Mesenchymal stem cell (in vitro differentiated cells and primary cell): Measurements from ENCODE around the gene CD47.

Source experiments
- DNase-seq: peaks from one replicate; pipeline ENCODE4 v3.0.0-alpha.2; 2013
- H2AFZ ChIP-seq: one replicate; pipeline ENCODE4 v1.6.1; 2013; ENCODE audit warnings: low read depth, mild to moderate bottlenecking, control low read depth, inconsistent platforms, low read length, moderate library complexity
- H2AK5ac ChIP-seq: 2 replicates; pipeline ENCODE4 v1.6.1; 2013; ENCODE audit warnings: low read length, moderate library complexity, mild to moderate bottlenecking, inconsistent platforms; ENCODE audit not compliant: severe bottlenecking
- H2BK120ac ChIP-seq: one replicate; pipeline ENCODE4 v1.6.1; 2013; ENCODE audit warnings: low read depth, mild to moderate bottlenecking, inconsistent platforms, low read length, moderate library complexity
- H2BK12ac ChIP-seq, 2 experiments: one replicate each; pipeline ENCODE4 v1.6.1; 2013; ENCODE audit warnings: inconsistent platforms in 2 of 2, low read length in 2 of 2, mild to moderate bottlenecking in 2 of 2, moderate library complexity in 2 of 2, control low read depth in 1 of 2
- H2BK15ac ChIP-seq: one replicate; pipeline ENCODE4 v1.6.1; 2013; ENCODE audit warnings: mild to moderate bottlenecking, low read depth, inconsistent platforms; ENCODE audit not compliant: poor library complexity, severe bottlenecking
- H2BK5ac ChIP-seq: 2 replicates; pipeline ENCODE4 v1.6.1; 2013; ENCODE audit warnings: low read depth, mild to moderate bottlenecking, low read length, control low read depth, inconsistent platforms; ENCODE audit not compliant: poor library complexity, severe bottlenecking
- H3K14ac ChIP-seq, 2 experiments: one replicate each; pipeline ENCODE4 v1.6.1; 2013; ENCODE audit warnings: inconsistent platforms in 2 of 2, low read length in 2 of 2, control low read depth in 1 of 2, mild to moderate bottlenecking in 1 of 2, moderate library complexity in 1 of 2
- H3K18ac ChIP-seq, 2 experiments: one replicate each; pipeline ENCODE4 v1.6.1; 2013; ENCODE audit warnings: inconsistent platforms in 2 of 2, low read length in 2 of 2, control low read depth in 1 of 2, low read depth in 1 of 2, mild to moderate bottlenecking in 1 of 2
- H3K23ac ChIP-seq, 2 experiments: one replicate each; pipeline ENCODE4 v1.6.1; 2013; ENCODE audit warnings: inconsistent platforms in 2 of 2, low read length in 2 of 2, mild to moderate bottlenecking in 2 of 2, moderate library complexity in 2 of 2, control low read depth in 1 of 2
- H3K27ac ChIP-seq: 2 replicates; pipeline ENCODE4 v1.5.1; 2013; ENCODE audit warnings: mild to moderate bottlenecking, moderate library complexity, low read length, control low read depth, inconsistent platforms; ENCODE audit not compliant: poor library complexity, severe bottlenecking
- H3K27me3 ChIP-seq, 2 experiments: 2 replicates each; pipeline versions ENCODE4 v1.6.1 to v1.7.0; 2013; ENCODE audit warnings: low read length in 2 of 2, mild to moderate bottlenecking in 2 of 2, moderate library complexity in 2 of 2, control low read depth in 1 of 2, inconsistent platforms in 1 of 2; ENCODE audit not compliant: control insufficient read depth in 1 of 2, insufficient read depth in 1 of 2
- H3K36me3 ChIP-seq, 2 experiments: 2 replicates each; pipeline versions ENCODE4 v1.6.1 to v1.7.0; 2013; ENCODE audit warnings: low read length in 2 of 2, control low read depth in 1 of 2, inconsistent platforms in 1 of 2, low read depth in 1 of 2, mild to moderate bottlenecking in 1 of 2; ENCODE audit not compliant: insufficient read depth in 2 of 2, control insufficient read depth in 1 of 2
- H3K4ac ChIP-seq, 2 experiments: one replicate each; pipeline ENCODE4 v1.6.1; 2013; ENCODE audit warnings: inconsistent platforms in 2 of 2, low read length in 2 of 2, mild to moderate bottlenecking in 2 of 2, moderate library complexity in 2 of 2, control low read depth in 1 of 2, low read depth in 1 of 2
- H3K4me1 ChIP-seq: 2 replicates; pipeline ENCODE4 v1.6.1; 2013; ENCODE audit warnings: low read depth, low read length, control low read depth; ENCODE audit not compliant: control insufficient read depth, insufficient read depth
- H3K4me2 ChIP-seq: 2 replicates; pipeline ENCODE4 v1.6.1; 2013; ENCODE audit warnings: low read length, mild to moderate bottlenecking, inconsistent platforms; ENCODE audit not compliant: poor library complexity, severe bottlenecking
- H3K4me3 ChIP-seq, 2 experiments: 2 replicates each; pipeline versions ENCODE4 v1.5.1 to v1.7.0; 2013; ENCODE audit warnings: low read length in 2 of 2, mild to moderate bottlenecking in 2 of 2, control low read depth in 1 of 2, low read depth in 1 of 2; ENCODE audit not compliant: insufficient read depth in 1 of 2
- H3K79me1 ChIP-seq: replicated peaks from 2 replicates; pipeline ENCODE4 v1.6.1; 2013; ENCODE audit warnings: mild to moderate bottlenecking, control low read depth, low read length, inconsistent platforms; ENCODE audit not compliant: poor library complexity, severe bottlenecking
- H3K9ac ChIP-seq: 2 replicates; pipeline ENCODE4 v1.7.0; 2013; ENCODE audit warnings: mild to moderate bottlenecking, low read length, moderate library complexity
- H3K9me3 ChIP-seq: 2 replicates; pipeline ENCODE4 v1.7.0; 2013; ENCODE audit warnings: mild to moderate bottlenecking, low read length; ENCODE audit not compliant: control insufficient read depth
- H4K8ac ChIP-seq: one replicate; pipeline ENCODE4 v1.6.1; 2013; ENCODE audit warnings: inconsistent platforms, mild to moderate bottlenecking, low read length, moderate library complexity
- H4K91ac ChIP-seq: one replicate; pipeline ENCODE4 v1.6.1; 2013; ENCODE audit warnings: mild to moderate bottlenecking, low read length, inconsistent platforms
- WGBS: methylation state at CpG from one replicate; pipeline ENCODE4 v1.1.7; 2013; ENCODE audit warnings: mixed read lengths; 5-methylcytosine and 5-hydroxymethylcytosine counted together

Gene CD47

DNA sequence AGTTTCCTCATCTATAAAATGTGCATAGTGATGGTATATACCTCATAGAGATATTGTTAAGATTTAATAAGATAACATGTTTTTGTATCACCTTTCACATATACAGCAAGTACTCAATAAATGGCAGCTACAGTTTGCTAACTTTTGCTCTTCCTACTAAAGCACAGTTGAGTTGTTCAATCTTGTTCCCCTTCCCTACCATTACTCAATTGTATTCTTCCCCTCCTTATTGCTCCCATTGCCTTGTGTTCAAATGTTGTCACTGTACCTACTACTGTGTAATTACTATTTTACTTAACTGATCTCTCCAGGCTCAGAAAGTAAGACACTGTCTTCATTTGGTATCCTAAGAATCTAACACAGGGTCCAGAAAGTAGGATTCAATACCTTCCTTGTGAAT is 5.5 kb downstream of the CD47 start:
- H3K23ac ChIP-seq: no peak overlapping the region
- no peaks in the 10 kb centered on the region for H3K4me1 ChIP-seq
- peaks cover 15% of the 10 kb centered on the region for H3K79me1 ChIP-seq
- DNase-seq: no peak
- H2BK5ac ChIP-seq: no peak overlapping the region
- no peak overlapping the region for H4K91ac ChIP-seq
- no peak overlapping the region for H3K27ac ChIP-seq
- no peak overlapping the region for H3K4ac ChIP-seq
- H2AFZ ChIP-seq: no peak overlapping the region
- H3K9me3 ChIP-seq: no peaks in the 10 kb centered on the region
- no peak overlapping the region for H2AK5ac ChIP-seq
- H3K9ac ChIP-seq: no peak overlapping the region
- no peak overlapping the region for H2BK12ac ChIP-seq
- no peaks in the 10 kb centered on the region for H3K27me3 ChIP-seq
- no peak overlapping the region for H4K8ac ChIP-seq
- no peak overlapping the region for H2BK120ac ChIP-seq
- no peak overlapping the region for H3K4me3 ChIP-seq
- no peak overlapping the region for H3K18ac ChIP-seq
- H3K14ac ChIP-seq: no peak overlapping the region
- H3K4me2 ChIP-seq: no peak overlapping the region
- H3K36me3 ChIP-seq: peaks cover 0 to 3% of the 10 kb centered on the region in 2 experiments
- no peak overlapping the region for H2BK15ac ChIP-seq

DNA sequence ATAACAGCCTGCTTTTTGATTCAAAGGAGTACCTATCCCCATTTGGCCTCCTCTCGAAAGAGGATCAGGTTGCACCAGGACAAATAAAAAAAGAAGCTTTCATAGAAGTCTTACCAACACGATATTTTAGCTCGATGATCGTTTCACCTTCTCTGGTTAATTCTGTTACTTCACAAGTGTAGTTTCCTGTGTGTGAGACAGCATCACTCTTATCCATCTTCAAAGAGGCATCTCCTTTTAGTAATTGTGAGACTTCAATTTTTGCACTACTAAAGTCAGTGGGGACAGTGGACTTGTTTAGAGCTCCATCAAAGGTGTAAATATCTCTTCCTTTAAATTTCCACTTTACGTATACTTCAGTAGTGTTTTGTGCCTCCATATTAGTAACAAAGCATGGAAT is 11.0 kb downstream of the CD47 start:
- Histone ChIP-seq H2AK5ac (no peak overlapping the region), H3K79me1 (peaks cover 18% of the 10 kb centered on the region), H3K14ac (no peak overlapping the region), H2BK120ac (no peak overlapping the region), H3K36me3 (peaks cover 0 to 30% of the 10 kb centered on the region in 2 experiments), H4K91ac (no peak overlapping the region), H3K4ac (no peak overlapping the region), H3K9ac (no peak overlapping the region), H3K4me2 (no peak overlapping the region), H3K27me3 (no peaks in the 10 kb centered on the region), H3K9me3 (no peaks in the 10 kb centered on the region), H2BK15ac (no peak overlapping the region), H3K23ac (no peak overlapping the region), H3K4me3 (no peak overlapping the region), H2AFZ (no peak overlapping the region), H3K27ac (no peak overlapping the region), H2BK12ac (no peak overlapping the region), H3K18ac (no peak overlapping the region), H3K4me1 (no peaks in the 10 kb centered on the region), H4K8ac (no peak overlapping the region), H2BK5ac (no peak overlapping the region)
- DNase-seq: no peak
- 93% methylated on average over 3 of the region's 5 CpGs for WGBS

DNA sequence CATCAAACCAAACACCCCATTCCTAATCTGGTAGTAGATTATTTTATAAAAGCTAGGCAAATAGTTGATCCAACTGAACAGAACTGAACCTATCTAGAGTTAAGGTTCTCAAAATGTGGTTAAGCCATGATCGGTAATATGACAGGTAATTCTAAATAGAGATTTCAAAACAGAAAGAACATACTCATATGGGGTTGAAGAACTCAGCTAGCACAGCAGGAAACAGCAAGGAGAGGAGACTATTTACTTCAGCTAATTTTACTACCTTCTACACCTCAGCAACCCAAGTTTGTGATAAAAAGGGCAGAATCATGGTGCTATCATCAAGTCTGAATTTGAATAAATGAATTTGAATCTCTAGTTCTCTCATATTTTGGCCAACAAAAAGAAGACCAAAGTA is 11.8 kb downstream of the CD47 start:
- H2BK15ac ChIP-seq: no peak overlapping the region
- no peaks in the 10 kb centered on the region for H3K4me1 ChIP-seq
- no peak overlapping the region for H3K18ac ChIP-seq
- H3K36me3 ChIP-seq: peaks cover 0 to 30% of the 10 kb centered on the region in 2 experiments
- no peak for DNase-seq
- H4K8ac ChIP-seq: no peak overlapping the region
- no peak overlapping the region for H2BK120ac ChIP-seq
- no peak overlapping the region for H3K4ac ChIP-seq
- no peaks in the 10 kb centered on the region for H3K9me3 ChIP-seq
- no peak overlapping the region for H3K27ac ChIP-seq
- H2AK5ac ChIP-seq: no peak overlapping the region
- peaks cover 12% of the 10 kb centered on the region for H3K79me1 ChIP-seq
- H3K4me2 ChIP-seq: no peak overlapping the region
- no CpG with 5 or more reads among the region's 1 CpG for WGBS
- H2AFZ ChIP-seq: no peak overlapping the region
- H3K27me3 ChIP-seq: no peaks in the 10 kb centered on the region
- H2BK5ac ChIP-seq: no peak overlapping the region
- H3K4me3 ChIP-seq: no peak overlapping the region
- no peak overlapping the region for H2BK12ac ChIP-seq
- H4K91ac ChIP-seq: no peak overlapping the region
- no peak overlapping the region for H3K9ac ChIP-seq
- H3K23ac ChIP-seq: no peak overlapping the region
- H3K14ac ChIP-seq: no peak overlapping the region

DNA sequence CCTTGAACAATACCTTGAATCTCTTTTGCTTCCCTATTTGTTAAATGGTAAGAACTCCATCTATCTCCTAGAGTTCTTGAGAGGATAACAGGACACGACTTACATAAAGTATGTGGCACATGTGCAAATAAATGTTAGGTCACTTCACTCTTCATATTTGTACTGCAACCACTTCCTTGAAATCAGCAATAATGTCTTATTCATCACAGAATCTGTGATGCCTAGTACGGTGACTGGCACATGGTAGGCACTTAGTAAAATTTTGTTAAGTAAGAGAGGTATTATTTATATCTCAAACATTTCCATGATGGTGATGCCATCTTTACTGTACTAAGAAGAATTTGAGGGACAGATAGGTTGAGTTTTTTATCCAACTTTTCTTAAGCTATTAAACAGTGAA is 14.3 kb downstream of the CD47 start:
- no peak overlapping the region for H4K91ac ChIP-seq
- H3K4ac ChIP-seq: no peak overlapping the region
- no peak overlapping the region for H3K9ac ChIP-seq
- peaks cover 0 to 41% of the 10 kb centered on the region in 2 experiments for H3K36me3 ChIP-seq
- 82% methylated on average over 1 of the region's 2 CpGs for WGBS
- H3K23ac ChIP-seq: no peak overlapping the region
- H2AFZ ChIP-seq: no peak overlapping the region
- H3K27me3 ChIP-seq: no peaks in the 10 kb centered on the region
- H4K8ac ChIP-seq: no peak overlapping the region
- no peak overlapping the region for H3K27ac ChIP-seq
- no peak overlapping the region for H3K4me3 ChIP-seq
- no peak overlapping the region for H3K18ac ChIP-seq
- no peak overlapping the region for H2AK5ac ChIP-seq
- no peak overlapping the region for H3K14ac ChIP-seq
- H2BK5ac ChIP-seq: no peak overlapping the region
- no peak overlapping the region for H3K4me2 ChIP-seq
- H2BK12ac ChIP-seq: no peak overlapping the region
- H3K79me1 ChIP-seq: peaks cover 14% of the 10 kb centered on the region
- H3K9me3 ChIP-seq: no peaks in the 10 kb centered on the region
- no peaks in the 10 kb centered on the region for H3K4me1 ChIP-seq
- H2BK15ac ChIP-seq: no peak overlapping the region
- DNase-seq: no peak
- no peak overlapping the region for H2BK120ac ChIP-seq
